GM12892 (cell line): ENCODE data around the gene CNOT6.

Experiments
- POLR2A ChIP-seq: IDR thresholded peaks from 2 replicates; pipeline ENCODE4 v1.6.1; 2011; ENCODE audit warnings: low read depth, low read length, control low read depth
- POLR2AphosphoS5 ChIP-seq: IDR thresholded peaks from 2 replicates; pipeline ENCODE4 v1.6.1; 2011; ENCODE audit warnings: low read depth, low read length, control low read depth
- TAF1 ChIP-seq: IDR thresholded peaks from 2 replicates; pipeline ENCODE4 v1.6.1; 2011; ENCODE audit warnings: low read depth, mild to moderate bottlenecking, control low read depth, low read length, borderline replicate concordance

DNA sequence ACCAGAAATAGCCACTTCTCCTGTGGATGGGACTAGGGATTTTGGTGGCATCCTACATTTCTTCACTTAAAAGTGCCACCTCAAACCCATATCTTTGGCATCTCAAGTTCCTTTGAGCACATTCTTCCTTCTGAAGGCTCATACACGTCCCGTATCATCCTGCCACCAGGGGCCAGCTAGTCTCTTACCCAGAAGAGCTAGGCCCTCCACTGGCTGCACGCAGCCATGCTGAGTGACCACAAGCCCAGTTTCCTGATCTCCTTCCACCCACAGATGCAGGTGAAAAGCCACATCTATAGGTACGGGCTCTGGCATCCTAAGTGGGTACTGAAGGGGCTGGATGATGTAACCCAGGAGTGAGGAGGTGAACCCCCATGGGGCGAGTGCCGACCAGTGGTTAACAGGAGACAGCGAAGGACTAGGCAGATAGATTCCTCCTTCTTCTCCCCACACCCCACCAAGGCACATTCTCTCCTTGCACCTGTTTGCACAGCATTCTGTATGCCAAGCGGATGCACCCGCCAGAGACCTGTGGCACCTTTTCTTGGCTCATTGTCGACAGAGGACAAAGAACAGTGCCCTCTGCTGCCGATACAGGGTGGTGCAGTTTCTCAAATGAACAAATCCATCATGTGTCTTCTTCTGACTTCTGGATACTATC, 111.5 kb downstream of the CNOT6 start:
- TF ChIP-seq POLR2AphosphoS5 (no peak), POLR2A (no peak), TAF1 (no peak)
